Endometrium (tissue), 2 donors: ENCODE results near the gene KRT37.
"Not testable (repeated sequence)": the region's sequence is repeated elsewhere in the genome, so short reads cannot be mapped to it uniquely, and the experiment has no call there.

Experiments used
- FAIRE-seq: peaks from 2 replicates; lab custom pipeline; 2012; peaks lifted over from hg19 to GRCh38; lab: Jason Lieb, UNC
- donor health status: control.
- donor health status: control.

The KRT37 gene

GRCh38 chr17:41434415-41434814, 10.0 kb upstream of the KRT37 start:
- no peak for FAIRE-seq

GRCh38 chr17:41434005-41434404, 9.6 kb upstream of the KRT37 start:
- no peak for FAIRE-seq

GRCh38 chr17:41433586-41433985, 9.2 kb upstream of the KRT37 start:
- FAIRE-seq, result no peak

GRCh38 chr17:41430376-41430775, 6.0 kb upstream of the KRT37 start:
- FAIRE-seq, result not testable (repeated sequence)

- no peak for FAIRE-seq
These were observed 5.3 kb upstream of the KRT37 start for GRCh38 chr17:41429667-41430066.

- no peak for FAIRE-seq
These were observed 4.4 kb upstream of the KRT37 start for GRCh38 chr17:41428591-41429291.

GRCh38 chr17:41422586-41422985, 1.8 kb downstream of the KRT37 start:
- FAIRE-seq, result not testable (repeated sequence)

- peak; percentile 46 for FAIRE-seq
These were observed 2.8 kb downstream of the KRT37 start for GRCh38 chr17:41421617-41422016.

GRCh38 chr17:41421116-41421515, 3.3 kb downstream of the KRT37 start:
- FAIRE-seq, result no peak

- FAIRE-seq, result no peak
These were observed 4.3 kb downstream of the KRT37 start for GRCh38 chr17:41420134-41420533.

- no peak for FAIRE-seq
These were observed 4.7 kb downstream of the KRT37 start for GRCh38 chr17:41419716-41420115.

GRCh38 chr17:41418116-41418860, 6.1 kb downstream of the KRT37 start:
- FAIRE-seq, result no peak

- peak; percentile 86 for FAIRE-seq
These were observed 6.8 kb downstream of the KRT37 start for GRCh38 chr17:41417576-41418015.

- no peak for FAIRE-seq
These were observed 7.3 kb downstream of the KRT37 start for GRCh38 chr17:41417127-41417526.

GRCh38 chr17:41416479-41416878, 7.9 kb downstream of the KRT37 start:
- peak; percentile 64 for FAIRE-seq

- FAIRE-seq, result peak; percentile 99
These were observed 8.5 kb downstream of the KRT37 start for GRCh38 chr17:41415833-41416335.

- no peak for FAIRE-seq
These were observed 9.0 kb downstream of the KRT37 start for GRCh38 chr17:41415411-41415810.

- FAIRE-seq, result no peak
These were observed 10.4 kb downstream of the KRT37 start for GRCh38 chr17:41413982-41414381.

- no peak for FAIRE-seq
These were observed 10.9 kb downstream of the KRT37 start for GRCh38 chr17:41413353-41413957.

- FAIRE-seq, result no peak
These were observed 13.1 kb downstream of the KRT37 start for GRCh38 chr17:41411072-41411840.

- no peak for FAIRE-seq
These were observed 17.2 kb downstream of the KRT37 start for GRCh38 chr17:41407226-41407625.

GRCh38 chr17:41406205-41406604, 18.2 kb downstream of the KRT37 start:
- FAIRE-seq, result no peak
